Measurements from ENCODE around the gene URB1.

- TF ChIP-seq POLR2A (IDR thresholded peaks at IDR 0.05) (no peak), CTCF (IDR thresholded peaks at IDR 0.05) (no peak)
Observed at GRCh38 chr21:32337206-32337605, 55.6 kb downstream of the URB1 start.
